SW480 (cell line): ENCODE data around the gene DIDO1.

ENCODE experiments used
- DNase-seq: peaks from one replicate; pipeline ENCODE4 v3.0.0-alpha.2; 2016; ENCODE audit warnings: low spot score

Gene DIDO1

GRCh38 chr20:62834967-62835730, 91.2 kb downstream of the DIDO1 start:
- DNase-seq = no peak

DNA sequence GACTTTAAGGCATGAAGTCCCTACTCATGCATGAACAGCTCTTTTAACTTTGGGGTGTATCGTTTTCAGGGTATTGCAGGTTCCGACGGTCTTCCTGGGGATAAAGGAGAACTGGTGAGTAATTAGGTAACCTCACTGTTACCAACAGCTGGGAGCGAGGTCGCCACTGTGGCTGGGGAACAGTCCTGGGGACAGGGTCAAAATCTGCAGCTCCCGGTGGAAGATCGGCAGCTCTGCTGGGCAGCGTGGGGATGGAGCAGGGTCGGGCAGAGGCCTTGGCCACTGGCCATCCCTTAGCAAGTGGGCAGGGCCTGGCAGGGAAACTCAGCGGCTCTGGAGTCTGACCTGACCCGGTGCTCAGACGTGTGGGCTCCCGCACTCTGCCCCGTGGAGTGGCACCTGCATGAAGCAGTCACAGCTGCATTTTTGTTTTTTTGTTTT, 93.3 kb downstream of the DIDO1 start:
- DNase-seq = no peak

DNA sequence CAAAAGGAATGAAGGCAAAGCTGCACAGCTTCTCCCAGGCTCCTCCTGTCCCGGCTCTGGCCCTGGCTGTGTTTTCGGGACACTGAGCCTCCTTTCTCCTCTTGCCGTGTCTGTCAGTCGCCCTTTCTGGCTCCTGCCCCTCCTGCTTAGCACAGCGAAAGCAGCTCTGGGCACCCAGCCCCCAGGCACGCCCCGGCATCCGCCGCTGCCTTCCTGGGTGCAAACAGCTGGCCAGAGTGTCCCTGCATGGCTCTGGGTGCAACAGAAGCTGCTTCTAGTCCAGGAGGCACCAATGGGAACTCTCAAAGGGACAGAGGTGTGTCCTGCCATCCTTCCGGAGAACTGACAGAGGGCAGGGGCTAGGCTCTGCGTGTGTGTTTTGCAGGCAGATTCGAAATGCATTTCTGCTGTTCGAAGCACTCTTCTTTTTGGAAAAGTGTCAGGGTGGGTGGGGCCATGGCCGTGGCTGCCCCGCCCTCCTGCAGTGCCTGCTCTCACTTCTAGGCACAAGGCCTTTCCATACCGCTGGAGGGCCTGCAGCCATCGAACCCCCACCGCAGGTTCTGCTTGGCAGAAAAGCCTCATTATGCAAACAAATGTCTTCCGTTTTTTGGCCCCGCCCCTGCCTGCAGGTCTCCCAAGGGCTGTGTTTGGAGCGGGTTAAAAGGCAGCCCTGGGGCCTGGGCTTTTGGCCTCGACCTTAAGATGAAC, 93.9 kb downstream of the DIDO1 start:
- no peak for DNase-seq

DNA sequence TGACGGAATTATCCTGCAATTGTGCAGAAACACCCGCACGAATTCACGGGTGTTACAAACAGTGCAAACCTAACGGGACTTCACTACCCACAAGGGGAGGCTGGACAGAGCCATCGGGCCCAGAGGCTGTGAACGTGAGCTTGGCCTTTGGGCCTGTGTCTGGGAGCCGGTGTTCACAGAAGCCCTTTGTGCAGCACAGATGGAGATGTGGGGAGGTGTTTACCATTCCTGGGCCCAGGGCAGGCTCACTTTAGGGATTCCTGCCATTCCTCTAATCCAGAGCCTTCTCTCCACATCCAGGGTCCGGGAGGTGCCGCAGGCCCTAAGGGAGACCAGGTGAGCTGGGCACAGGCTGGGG, 94.5 kb downstream of the DIDO1 start:
- DNase-seq = no peak

DNA sequence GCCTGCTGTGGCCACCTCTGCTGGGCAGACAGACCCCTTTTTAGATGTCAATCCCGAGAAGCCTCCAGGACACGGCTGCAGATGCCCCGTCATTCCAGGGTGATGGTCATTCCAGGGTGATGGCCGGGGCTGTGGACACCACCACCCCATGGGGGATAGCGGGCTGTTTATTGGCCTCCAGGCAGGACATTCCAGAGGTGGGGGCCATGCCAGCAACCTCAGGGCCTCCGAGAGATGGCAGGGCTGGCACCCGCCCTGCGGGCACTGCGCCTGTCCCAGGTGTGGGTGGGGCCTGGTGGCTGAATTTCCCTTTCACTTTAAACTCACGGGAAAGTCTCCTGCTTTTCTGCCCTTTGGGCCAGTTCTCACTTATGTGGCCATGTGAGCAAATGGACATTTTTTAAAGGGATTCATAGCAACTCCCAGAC, 94.9 kb downstream of the DIDO1 start:
- DNase-seq = no peak

DNA sequence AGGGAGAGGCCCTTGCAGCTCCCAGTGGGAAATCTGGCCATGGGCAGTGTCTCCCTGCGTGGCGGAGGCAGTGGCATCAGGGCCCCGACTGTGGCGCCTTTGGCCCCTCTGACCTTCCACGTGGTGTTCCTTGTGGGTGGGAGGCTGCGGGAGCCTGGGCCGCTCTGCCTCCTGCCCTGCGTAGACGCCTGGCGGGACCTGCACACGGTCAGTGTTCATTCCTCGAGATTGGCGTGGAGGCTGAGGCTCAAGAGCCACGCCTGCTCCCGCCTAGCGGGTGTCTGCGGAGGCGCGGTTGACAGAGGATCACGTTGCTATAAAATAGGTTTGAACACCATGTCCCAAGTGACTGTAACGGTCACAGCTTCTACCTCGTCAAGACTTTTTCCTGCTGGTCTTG, 95.5 kb downstream of the DIDO1 start:
- no peak for DNase-seq

- no peak for DNase-seq
These were observed 96.1 kb downstream of the DIDO1 start for GRCh38 chr20:62830251-62830650.

DNA sequence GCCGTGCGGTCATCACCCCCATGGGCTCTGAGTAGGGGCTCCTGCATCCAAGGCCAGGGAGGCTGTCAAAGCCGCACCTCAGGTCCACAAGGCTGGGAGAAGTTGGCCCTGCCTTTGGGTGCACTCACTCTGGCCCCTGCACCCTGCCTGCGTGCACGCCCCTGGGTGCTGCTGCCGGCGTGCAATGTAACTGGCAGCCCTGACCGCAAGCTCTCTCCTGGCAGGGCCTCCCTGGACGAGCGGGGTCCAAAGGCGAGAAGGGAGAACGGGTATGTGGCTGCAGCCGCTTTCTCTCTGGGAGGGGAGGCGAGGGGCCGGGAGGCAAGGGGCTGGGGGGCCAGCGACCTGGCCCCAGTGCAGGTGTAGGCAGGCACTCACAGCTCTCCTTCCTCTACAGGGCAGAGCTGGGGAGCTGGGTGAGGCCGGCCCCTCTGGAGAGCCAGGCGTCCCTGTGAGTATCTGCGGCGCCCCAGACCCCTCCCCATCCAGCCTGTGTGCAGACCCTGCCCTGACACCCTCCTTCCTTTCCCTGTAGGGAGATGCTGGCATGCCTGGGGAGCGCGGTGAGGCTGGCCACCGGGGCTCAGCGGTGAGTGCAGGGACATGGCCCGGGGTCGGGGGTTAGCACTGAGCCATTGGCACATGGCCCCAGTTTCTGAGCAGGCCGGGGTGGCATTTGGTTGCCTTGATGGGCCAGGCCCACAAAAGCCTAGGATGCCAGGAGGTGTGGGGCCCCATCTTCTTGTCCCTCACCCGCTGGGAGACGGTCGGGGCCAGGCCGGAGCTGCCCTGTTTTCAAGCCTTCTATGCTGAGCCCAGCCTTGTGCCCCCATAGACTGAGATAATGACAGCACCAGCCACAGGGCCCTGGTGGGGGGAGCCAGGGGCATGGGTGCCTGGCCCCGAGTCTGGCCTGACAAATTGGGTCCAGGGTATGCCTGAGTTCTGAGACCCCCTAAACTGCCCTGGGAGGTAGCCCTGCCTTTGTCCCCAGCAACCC, 96.8 kb downstream of the DIDO1 start:
- no peak for DNase-seq

- DNase-seq = no peak
These were observed 97.6 kb downstream of the DIDO1 start for GRCh38 chr20:62828511-62829230.

DNA sequence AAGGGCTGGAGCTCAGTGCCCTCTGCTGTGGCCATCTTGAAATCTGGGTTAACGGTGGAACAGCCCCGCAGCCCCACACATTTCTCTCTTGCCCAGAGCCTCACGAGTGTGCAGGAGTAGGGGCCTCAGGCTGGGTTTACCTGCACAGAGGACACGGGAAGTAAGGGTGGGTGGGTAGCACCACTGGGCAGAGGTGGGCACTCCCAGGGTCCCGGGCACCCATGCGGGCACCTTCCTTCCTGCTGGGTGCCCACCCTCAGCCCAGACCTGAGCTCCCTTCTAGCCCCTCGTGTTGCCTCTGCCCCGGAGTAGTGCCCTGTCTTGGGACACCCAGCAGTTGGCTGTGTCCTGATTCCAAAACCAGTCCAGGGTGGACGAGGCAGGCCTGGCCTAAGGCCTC, 98.3 kb downstream of the DIDO1 start:
- no peak for DNase-seq
